Prostate gland (tissue), 2 donors: ENCODE results near the gene DMAC2L.

ENCODE experiments used
- CTCF ChIP-seq, 4 experiments: fragments of 200-600 bp in 2 of 4; fragments of 450-650 bp in 2 of 4; sonication (generic) in 2 of 4; IDR thresholded peaks; 1 replicate in 3 of 4; 2 replicates in 1 of 4; pipeline ENCODE4 v1.5.1; 2016 to 2019; ENCODE audit warnings: antibody characterized with exemption in 4 of 4, mild to moderate bottlenecking in 2 of 4, moderate library complexity in 2 of 4
- POLR2A ChIP-seq: fragments of 450-650 bp; IDR thresholded peaks from one replicate; pipeline ENCODE4 v1.6.1; 2016; ENCODE audit warnings: antibody characterized with exemption, mild to moderate bottlenecking
- POLR2AphosphoS5 ChIP-seq: sonication (generic); formaldehyde crosslinking; IDR thresholded peaks from one replicate; pipeline ENCODE4 v1.6.1; 2017; ENCODE audit warnings: antibody characterized with exemption

GRCh38 chr14:50340963-50341362 is 28.8 kb downstream of the DMAC2L start:
- TF ChIP-seq POLR2A, result no peak
- no peak for TF ChIP-seq CTCF (IDR thresholded peaks at IDR 0.05)
- no peak for TF ChIP-seq POLR2AphosphoS5
